ENCODE measurements around the gene PABPC1L.
"Not testable (repeated sequence)": the region's sequence is repeated elsewhere in the genome, so short reads cannot be mapped to it uniquely, and the experiment has no call there.

Gene PABPC1L

GRCh38 chr20:44909872-44910689 lies at the start of gene PABPC1L:
Gene PABPC1L (plus strand): TSS chr20:44910060. CDS start chr20:44910144, 84 bp downstream.
- peak; percentile 63 for DNase-seq

DNA sequence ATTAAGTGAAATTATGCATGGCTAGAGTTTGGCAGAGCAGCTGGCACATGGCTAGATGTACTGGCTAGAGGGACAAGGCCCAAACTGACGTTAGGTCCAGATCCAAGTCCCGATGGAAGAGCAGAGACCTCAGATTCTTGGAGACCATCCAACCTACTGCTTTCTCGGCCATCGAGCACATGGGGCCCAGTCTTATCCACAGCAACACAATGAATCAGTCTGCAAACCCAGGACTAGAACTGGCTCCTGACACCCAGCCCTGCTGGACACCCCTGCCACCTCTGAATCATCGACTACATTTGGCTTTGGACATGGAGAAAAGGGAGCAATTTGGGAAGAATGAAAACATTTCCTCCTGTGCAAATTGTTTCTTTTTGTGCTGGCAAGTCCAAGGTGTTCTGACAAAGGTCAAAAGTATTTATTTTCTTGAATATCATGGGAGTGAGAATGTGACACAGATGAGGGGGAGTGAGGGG lies 48.3 kb upstream of the PABPC1L start:
- no peak for DNase-seq

DNA sequence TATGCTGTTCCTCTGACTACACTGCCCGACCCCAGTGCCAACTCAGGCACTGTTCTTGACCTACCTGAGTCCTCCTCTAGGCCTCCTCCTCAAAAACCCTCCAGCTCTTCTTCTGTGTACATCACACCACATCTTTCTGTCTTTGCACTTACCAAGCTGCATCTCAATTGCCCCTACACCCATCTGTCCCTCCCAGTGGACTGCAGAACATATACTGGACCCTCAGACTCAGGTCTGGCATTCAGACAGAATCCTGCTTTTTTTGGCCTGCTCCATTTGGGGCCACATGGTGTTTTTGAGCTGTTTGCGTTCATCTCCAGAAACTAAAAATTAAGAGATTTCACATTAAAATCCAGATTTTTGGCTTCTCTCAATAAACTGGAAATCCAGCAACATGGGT lies 47.6 kb upstream of the PABPC1L start:
- DNase-seq, result no peak

DNA sequence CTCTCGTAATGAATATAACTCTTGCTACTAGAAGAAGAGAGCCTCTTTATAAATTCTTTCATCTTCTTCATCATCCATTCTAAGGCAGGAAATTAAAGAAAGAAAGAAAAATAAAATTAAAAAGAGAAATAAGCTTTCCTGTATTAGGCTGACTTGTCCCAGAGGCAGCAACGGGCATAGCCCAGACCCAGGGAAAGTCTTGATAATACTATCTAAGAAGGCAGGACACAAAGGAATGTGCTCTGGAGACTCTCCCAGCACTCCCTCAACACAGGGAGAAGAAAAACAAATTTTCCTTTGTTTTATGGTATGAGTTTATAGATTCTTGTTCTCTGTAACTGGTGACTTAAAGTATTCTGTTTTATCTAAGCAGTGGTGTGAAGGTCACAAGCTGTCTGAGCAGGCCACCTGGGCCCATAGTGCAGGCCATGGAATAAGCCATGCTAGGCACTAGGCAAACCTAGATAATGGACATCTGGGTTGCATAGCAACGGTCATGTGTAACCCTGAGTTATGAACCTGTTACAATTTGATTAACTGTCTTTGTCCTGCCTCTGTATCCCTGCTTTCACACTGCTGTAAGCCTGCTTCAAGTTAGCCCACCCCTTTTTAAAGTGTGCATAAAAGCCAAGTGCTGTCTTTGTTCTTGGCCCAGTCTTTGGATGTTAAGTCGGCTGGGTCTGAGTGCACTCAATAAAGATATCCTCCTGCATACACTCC lies 46.3 kb upstream of the PABPC1L start:
- DNase-seq, result not testable (repeated sequence)

- DNase-seq, result not testable (repeated sequence)
These were observed 45.4 kb upstream of the PABPC1L start for GRCh38 chr20:44864493-44864892.

DNA sequence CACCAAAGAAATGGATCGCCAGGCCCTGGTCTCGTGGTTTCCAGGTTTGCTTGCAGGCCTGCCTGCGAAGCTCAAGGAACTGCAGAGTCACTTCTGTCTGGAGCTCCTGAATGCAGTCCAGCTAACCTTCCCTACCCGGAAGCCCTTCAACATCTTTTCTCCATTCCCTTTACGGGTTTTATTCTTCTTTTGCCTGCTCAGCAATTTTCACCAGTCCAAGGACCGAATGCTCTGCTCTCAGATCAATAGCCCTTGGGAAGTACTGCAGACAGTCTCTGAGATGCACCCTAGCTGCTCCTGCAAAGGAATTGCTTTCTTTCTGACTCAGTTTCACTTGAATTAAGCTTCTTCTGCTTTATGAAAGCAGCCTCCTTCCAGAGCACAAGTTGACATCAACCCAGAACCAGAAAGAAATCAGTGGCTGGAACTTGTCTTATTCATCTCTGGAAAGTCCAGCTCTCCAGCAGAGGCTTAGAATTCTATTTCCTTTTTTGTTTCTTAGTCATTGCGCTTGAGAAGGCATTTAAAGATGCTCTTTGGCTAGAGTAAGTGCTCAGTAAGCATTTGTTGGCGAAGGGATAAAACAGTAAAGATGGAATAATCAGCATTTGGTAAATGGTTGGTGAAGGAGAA lies 43.0 kb upstream of the PABPC1L start:
- DNase-seq, result no peak

- DNase-seq, result no peak
These were observed 40.4 kb upstream of the PABPC1L start for GRCh38 chr20:44869471-44869870.

- not testable (repeated sequence) for DNase-seq
These were observed 27.5 kb upstream of the PABPC1L start for GRCh38 chr20:44882360-44882759.

DNA sequence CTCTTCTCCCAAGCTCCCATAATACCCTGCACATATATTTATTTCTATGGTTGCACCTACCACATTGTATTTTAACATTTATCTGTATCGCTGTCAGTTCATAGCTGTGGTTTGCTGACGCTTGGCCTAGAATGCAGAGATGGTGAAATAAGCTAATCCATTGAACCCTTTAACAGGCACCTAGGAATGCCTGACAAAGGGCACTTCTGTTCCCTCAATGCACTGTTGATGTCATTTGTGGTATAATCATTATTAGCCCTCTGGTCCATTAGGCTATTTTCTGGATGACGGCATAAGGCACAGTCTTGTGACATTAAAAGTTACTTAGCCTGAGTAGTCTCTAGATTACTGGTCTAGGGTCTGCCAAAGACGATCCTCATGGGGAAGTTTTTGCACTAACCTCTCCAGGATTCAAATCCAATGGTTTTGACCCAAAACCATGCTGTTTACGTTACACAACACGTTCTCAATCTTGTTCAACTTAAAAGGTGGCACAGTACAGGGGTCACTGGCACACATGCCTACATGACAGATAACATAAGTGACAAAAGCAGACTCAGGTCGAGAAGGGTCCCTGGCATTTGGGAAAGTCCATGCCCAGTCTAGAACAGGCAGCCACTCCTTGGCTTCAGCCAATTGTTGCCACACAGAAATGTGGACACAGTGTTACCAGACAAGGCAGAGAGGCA lies 26.5 kb upstream of the PABPC1L start:
- no peak for DNase-seq

- no peak for DNase-seq
These were observed 24.9 kb upstream of the PABPC1L start for GRCh38 chr20:44884907-44885391.

DNA sequence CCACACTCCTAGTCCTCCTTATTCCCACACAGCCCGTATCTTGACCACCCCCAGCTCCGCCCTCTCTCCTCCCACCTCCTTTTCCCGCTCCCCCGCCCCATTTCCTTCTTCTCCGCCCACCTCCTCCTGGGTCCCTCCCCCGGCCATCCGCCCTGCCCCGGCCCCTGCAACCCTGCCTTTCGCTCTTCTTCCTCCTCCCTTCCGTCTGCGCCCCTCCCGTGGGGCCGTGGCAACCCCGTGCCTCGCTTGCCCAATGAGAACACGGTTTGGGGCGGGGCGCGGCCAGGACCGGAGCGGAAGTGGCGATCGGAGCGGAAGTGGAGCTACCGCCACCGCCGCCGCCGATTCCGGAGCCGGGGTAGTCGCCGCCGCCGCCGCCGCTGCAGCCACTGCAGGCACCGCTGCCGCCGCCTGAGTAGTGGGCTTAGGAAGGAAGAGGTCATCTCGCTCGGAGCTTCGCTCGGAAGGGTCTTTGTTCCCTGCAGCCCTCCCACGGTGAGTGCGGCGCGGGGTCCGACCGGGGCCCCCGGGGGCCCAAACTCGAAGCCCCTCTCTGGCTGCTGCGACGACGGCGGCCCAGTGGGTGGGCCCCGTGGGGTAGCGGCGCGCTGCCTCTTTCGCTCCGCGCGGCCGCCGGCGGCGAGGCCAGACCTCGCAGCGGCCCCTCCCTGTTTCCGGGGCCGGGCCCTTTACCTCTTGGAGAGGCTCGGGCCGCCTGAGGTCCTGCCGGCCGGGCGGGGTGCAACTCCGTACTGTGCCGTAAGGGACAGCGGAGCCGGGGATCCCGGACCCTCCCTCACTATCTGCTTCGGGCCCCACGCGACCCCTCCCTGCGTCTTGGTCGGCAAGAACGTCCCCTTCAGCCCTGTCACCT lies 24.2 kb upstream of the PABPC1L start, which contains the start of gene YWHAB:
TSS of gene YWHAB (plus strand) at position 314 of the 874 bp plus-strand sequence. CDS start 15,829 bp downstream, outside the sequence.
- peak; percentile 97 for DNase-seq

GRCh38 chr20:44886266-44886651 lies 23.6 kb upstream of the PABPC1L start:
- no peak for DNase-seq

DNA sequence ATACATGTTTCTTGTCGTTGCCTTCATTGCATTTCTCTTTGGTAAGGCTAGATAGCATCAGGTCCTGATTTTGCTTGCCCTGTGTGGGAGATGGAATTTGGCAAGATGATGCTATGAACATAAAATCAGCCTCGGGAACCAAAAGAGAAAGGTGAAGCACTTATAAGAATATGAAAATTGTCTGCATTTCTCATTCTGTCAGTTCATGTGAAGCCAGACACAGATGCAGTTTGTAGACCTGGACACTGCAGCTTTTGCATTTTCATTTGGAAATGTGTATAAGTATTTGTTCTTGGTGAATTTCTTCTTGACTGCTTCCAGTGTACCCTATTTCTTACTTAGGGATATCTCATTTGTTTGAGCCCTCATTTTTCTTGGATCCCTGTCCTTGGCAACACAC lies 23.0 kb upstream of the PABPC1L start:
- DNase-seq, result no peak

GRCh38 chr20:44887466-44887865 lies 22.4 kb upstream of the PABPC1L start:
- DNase-seq, result no peak

GRCh38 chr20:44888226-44889103 lies 21.4 kb upstream of the PABPC1L start:
- DNase-seq, result no peak

DNA sequence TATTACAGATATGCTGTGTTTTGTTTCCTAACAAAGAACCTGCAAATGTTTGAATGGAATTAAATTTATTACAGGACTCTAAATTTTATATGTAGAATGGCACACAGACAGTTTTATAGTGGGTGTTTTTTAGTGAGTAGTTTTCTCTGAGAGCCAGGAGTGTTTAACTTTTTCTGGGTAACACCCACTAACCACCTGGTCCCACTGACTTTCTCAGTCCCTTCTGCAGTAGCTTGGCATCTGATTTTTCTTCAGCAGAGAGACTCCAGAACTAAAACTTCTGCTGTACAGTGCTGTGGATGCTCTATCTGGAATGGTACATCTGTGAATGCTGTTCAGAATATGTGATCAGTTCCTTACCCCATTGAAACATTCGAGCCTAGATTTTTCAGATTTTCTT lies 18.0 kb upstream of the PABPC1L start:
- DNase-seq, result no peak

DNA sequence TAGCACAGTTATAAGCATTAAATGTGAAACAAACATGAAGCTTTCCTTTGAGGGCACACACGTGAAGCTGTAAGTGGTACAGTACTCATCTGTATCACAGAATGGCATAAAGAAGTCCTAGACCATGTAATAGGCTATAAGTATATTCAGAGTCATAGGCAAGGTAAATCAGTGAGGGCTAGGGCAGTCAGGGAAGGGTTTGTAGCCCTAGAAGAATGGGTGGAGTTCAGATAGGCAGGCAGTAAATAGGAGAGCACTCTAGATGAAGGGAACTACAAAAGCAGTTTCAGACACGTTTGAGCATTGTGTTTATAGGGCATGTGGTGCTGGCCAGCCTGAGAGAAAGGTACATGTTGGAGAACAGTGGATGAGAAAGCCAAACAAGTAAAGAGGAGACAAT lies 14.9 kb upstream of the PABPC1L start:
- DNase-seq, result no peak

DNA sequence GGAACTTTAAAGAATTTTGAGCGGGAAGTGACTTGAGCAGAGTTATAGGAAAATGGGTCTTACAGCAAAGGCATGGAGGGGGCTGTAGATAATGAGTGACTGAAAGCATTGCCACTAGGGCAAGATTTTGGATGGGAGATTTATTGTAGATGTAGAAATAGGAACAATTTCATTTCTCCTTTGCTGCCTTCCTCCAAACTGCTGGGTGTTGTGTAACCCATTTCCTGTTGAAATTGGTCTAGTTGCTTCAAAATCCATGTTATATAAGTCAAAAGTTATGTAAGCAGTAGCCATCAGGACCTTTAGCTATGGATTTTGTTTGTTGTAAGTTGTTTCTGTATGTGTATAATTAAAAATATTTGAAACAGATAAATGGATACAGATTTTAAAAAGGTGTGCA lies 13.3 kb upstream of the PABPC1L start:
- no peak for DNase-seq

GRCh38 chr20:44897133-44897532 lies 12.7 kb upstream of the PABPC1L start:
- no peak for DNase-seq

DNA sequence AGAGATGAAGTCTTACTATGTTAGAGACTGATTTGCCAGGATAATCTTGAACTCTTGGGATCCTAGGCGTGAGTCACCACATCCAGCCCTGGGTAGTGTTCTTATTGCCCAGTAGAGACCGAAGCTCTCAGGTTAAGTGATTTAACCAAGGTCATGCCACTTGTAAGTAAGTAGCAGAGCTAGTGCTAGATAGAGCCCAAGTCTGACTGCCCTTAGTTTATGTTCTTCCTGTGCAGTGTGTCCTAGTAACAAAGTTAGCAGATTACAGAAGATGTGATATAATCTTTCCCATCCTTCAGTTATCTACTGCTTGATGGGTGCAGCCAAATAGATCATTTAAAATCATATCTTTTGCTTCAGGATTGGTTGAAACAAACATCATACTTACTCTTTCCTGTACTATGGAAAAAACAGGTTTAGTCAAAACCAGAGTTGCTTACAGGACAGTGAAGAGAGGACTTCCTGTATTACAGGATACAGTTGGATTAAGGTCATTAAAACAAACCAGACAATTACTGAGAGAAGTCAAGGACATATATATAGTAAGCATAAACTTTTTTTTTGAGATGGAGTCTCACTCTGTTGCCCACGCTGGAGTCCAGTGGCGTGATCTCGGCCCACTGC lies 9.5 kb upstream of the PABPC1L start:
- no peak for DNase-seq

Measured in CD4-positive, alpha-beta T cell treated with Interleukin-4 for 4 hours (primary cell).